ENCODE measurements around the gene GNG2.

DNA sequence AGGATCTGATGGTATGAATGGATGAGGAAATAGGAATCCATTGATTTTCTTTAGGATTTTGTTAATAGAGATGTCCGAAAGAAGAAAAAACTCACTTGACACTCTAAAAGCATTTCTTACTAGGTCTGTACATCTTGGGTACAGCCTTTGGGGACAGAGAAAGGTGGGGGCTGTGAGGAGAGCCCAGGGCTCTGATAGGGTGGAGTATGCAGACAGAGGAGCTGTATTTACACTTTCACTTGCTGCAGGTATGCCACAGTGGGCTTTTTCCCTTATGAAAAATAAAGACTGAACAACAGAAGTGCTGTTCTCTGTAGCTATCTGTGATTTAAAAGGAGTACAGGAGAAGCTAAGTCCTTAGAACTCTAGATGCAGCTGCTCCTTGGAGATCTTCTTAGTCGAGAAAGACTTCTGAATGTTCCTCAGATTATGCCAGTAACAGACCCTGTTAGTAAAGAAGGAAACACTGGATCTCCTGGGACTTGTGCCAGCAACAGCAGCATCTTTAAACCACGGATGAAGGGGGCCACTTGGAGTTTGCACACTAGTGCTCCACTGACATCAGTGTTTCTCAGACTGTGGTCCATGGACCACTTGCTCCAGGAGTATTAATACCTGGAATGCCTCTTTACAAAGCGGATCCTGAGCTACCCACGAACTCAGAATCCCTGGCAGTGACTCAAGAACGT, 109.6 kb downstream of the GNG2 start:
- TF ChIP-seq, protein P1, sequence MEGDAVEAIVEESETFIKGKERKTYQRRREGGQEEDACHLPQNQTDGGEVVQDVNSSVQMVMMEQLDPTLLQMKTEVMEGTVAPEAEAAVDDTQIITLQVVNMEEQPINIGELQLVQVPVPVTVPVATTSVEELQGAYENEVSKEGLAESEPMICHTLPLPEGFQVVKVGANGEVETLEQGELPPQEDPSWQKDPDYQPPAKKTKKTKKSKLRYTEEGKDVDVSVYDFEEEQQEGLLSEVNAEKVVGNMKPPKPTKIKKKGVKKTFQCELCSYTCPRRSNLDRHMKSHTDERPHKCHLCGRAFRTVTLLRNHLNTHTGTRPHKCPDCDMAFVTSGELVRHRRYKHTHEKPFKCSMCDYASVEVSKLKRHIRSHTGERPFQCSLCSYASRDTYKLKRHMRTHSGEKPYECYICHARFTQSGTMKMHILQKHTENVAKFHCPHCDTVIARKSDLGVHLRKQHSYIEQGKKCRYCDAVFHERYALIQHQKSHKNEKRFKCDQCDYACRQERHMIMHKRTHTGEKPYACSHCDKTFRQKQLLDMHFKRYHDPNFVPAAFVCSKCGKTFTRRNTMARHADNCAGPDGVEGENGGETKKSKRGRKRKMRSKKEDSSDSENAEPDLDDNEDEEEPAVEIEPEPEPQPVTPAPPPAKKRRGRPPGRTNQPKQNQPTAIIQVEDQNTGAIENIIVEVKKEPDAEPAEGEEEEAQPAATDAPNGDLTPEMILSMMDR (IDR thresholded peaks at IDR 0.05; ENCODE audit: poor library complexity), result no peak
- no peak for TF ChIP-seq EZH2 (IDR thresholded peaks at IDR 0.05; ENCODE audit: borderline replicate concordance)

Data from hepatocyte (in vitro differentiated cells).